Activated CD4-positive, CD25-positive, alpha-beta regulatory T cell treated with anti-CD3 and anti-CD28 coated beads, Interleukin-2, amount 50 U/mL, for 72 hours (primary cell): ENCODE results near the gene CHCHD4.
A peak's percentile ranks its signal among the peaks of the same experiment; 100 is the strongest.

Source experiments
- DNase-seq: peaks from one replicate; pipeline ENCODE4 v3.0.0; 2021

Gene CHCHD4

GRCh38 chr3:14148041-14148985, 23.6 kb upstream of the CHCHD4 start:
- DNase-seq: no peak

GRCh38 chr3:14147617-14148016, 22.9 kb upstream of the CHCHD4 start:
- DNase-seq: no peak

- DNase-seq: no peak
These were observed 22.4 kb upstream of the CHCHD4 start for GRCh38 chr3:14147066-14147435.

- DNase-seq: no peak
These were observed 21.9 kb upstream of the CHCHD4 start for GRCh38 chr3:14146381-14147065.

GRCh38 chr3:14145670-14146380, 21.2 kb upstream of the CHCHD4 start:
- no peak for DNase-seq

GRCh38 chr3:14145236-14145635, 20.6 kb upstream of the CHCHD4 start:
- no peak for DNase-seq

GRCh38 chr3:14144423-14145075, 19.9 kb upstream of the CHCHD4 start:
- peak; percentile 42 for DNase-seq

- DNase-seq: no peak
These were observed 18.9 kb upstream of the CHCHD4 start for GRCh38 chr3:14143271-14144225.

GRCh38 chr3:14142567-14143270, 18.0 kb upstream of the CHCHD4 start:
- no peak for DNase-seq

GRCh38 chr3:14141602-14142341, 17.1 kb upstream of the CHCHD4 start:
- no peak for DNase-seq

GRCh38 chr3:14141144-14141543, 16.5 kb upstream of the CHCHD4 start:
- DNase-seq: no peak

GRCh38 chr3:14140668-14141067, 16.0 kb upstream of the CHCHD4 start:
- no peak for DNase-seq

- no peak for DNase-seq
These were observed 15.1 kb upstream of the CHCHD4 start for GRCh38 chr3:14139771-14140170.

GRCh38 chr3:14138878-14139655, 14.4 kb upstream of the CHCHD4 start:
- DNase-seq: no peak

- DNase-seq: no peak
These were observed 13.6 kb upstream of the CHCHD4 start for GRCh38 chr3:14138109-14138877.

- no peak for DNase-seq
These were observed 12.8 kb upstream of the CHCHD4 start for GRCh38 chr3:14137445-14137844.

- DNase-seq: no peak
These were observed 12.3 kb upstream of the CHCHD4 start for GRCh38 chr3:14137004-14137403.

GRCh38 chr3:14135581-14135980, 10.9 kb upstream of the CHCHD4 start:
- no peak for DNase-seq

GRCh38 chr3:14134291-14134690, 9.6 kb upstream of the CHCHD4 start:
- no peak for DNase-seq
